NCI-H2107 (cell line): ENCODE measurements around the gene ADSL.

Source experiments
- DNase-seq: peaks from one replicate; lab custom pipeline; 2025; lab: John Stamatoyannopoulos, UW

Gene ADSL

GRCh38 chr22:40405178-40406062 is 59.1 kb downstream of the ADSL start:
- DNase-seq, result no peak

- no peak for DNase-seq
These were observed 60.0 kb downstream of the ADSL start for GRCh38 chr22:40406063-40406890.

GRCh38 chr22:40407021-40407761 is 60.9 kb downstream of the ADSL start:
- no peak for DNase-seq

- no peak for DNase-seq
These were observed 61.8 kb downstream of the ADSL start for GRCh38 chr22:40407831-40408717.

- DNase-seq, result no peak
These were observed 62.7 kb downstream of the ADSL start for GRCh38 chr22:40408718-40409612.

GRCh38 chr22:40409613-40410113 is 63.4 kb downstream of the ADSL start:
- no peak for DNase-seq

- no peak for DNase-seq
These were observed 64.0 kb downstream of the ADSL start for GRCh38 chr22:40410272-40410671.

GRCh38 chr22:40410731-40411505 is 64.6 kb downstream of the ADSL start:
- no peak for DNase-seq

- DNase-seq, result no peak
These were observed 65.2 kb downstream of the ADSL start for GRCh38 chr22:40411506-40411861.

- no peak for DNase-seq
These were observed 66.1 kb downstream of the ADSL start for GRCh38 chr22:40412441-40412840.

GRCh38 chr22:40413873-40414272 is 67.6 kb downstream of the ADSL start:
- no peak for DNase-seq

GRCh38 chr22:40414311-40414710 is 68.0 kb downstream of the ADSL start:
- no peak for DNase-seq

GRCh38 chr22:40414838-40415505 is 68.7 kb downstream of the ADSL start:
- no peak for DNase-seq

- no peak for DNase-seq
These were observed 69.4 kb downstream of the ADSL start for GRCh38 chr22:40415531-40416266.

GRCh38 chr22:40416267-40416570 is 69.9 kb downstream of the ADSL start:
- DNase-seq, result no peak

- DNase-seq, result no peak
These were observed 70.3 kb downstream of the ADSL start for GRCh38 chr22:40416636-40417035.

- no peak for DNase-seq
These were observed 70.7 kb downstream of the ADSL start for GRCh38 chr22:40417041-40417440.

- no peak for DNase-seq
These were observed 71.6 kb downstream of the ADSL start for GRCh38 chr22:40417881-40418280.
